SU-DHL-6 (cell line): ENCODE measurements around the gene RAPGEF6.
"Not testable (repeated sequence)": the region's sequence is repeated elsewhere in the genome, so short reads cannot be mapped to it uniquely, and the experiment has no call there.

Experiments used
- H2AFZ ChIP-seq: fragments of 200-600 bp; sonication (generic); 2 replicates; pipeline ENCODE4 v1.6.1; 2014; ENCODE audit warnings: low read depth, mild to moderate bottlenecking, moderate library complexity, mixed read lengths, antibody characterized with exemption, low read length; ENCODE audit not compliant: severe bottlenecking
- H3F3A ChIP-seq: fragments of 200-600 bp; shearing (Covaris generic); 2 replicates; pipeline ENCODE4 v1.6.0; 2016; ENCODE audit warnings: antibody characterized with exemption, mild to moderate bottlenecking; ENCODE audit not compliant: insufficient read depth
- H3K27ac ChIP-seq: fragments of 200-600 bp; sonication (generic); 2 replicates; pipeline ENCODE4 v1.5.1; 2016; ENCODE audit warnings: low read depth, mild to moderate bottlenecking, low read length, moderate library complexity, mixed read lengths
- H3K27me3 ChIP-seq: fragments of 200-600 bp; sonication (generic), shearing (Covaris generic); 2 replicates; pipeline ENCODE4 v1.6.0; 2014; ENCODE audit warnings: mild to moderate bottlenecking, low read length
- H3K36me3 ChIP-seq: fragments of 200-600 bp; sonication (generic); 2 replicates; pipeline ENCODE4 v1.6.1; 2014; ENCODE audit warnings: mild to moderate bottlenecking, low read length, mixed read lengths
- H3K4me2 ChIP-seq: fragments of 300-600, 200-600 bp; shearing (Covaris generic), sonication (generic); 2 replicates; pipeline ENCODE4 v1.6.0; 2014; ENCODE audit warnings: low read length, low read depth, mild to moderate bottlenecking; ENCODE audit not compliant: poor library complexity, severe bottlenecking
- H3K4me3 ChIP-seq: fragments of 200-600 bp; sonication (generic); 2 replicates; pipeline ENCODE4 v1.5.1; 2014; ENCODE audit warnings: antibody characterized with exemption, low read length, mild to moderate bottlenecking, mixed read lengths; ENCODE audit not compliant: insufficient read depth, poor library complexity, severe bottlenecking
- H3K79me2 ChIP-seq: fragments of 200-600 bp; sonication (generic); 2 replicates; pipeline ENCODE4 v1.6.1; 2014; ENCODE audit warnings: mild to moderate bottlenecking, low read length, moderate library complexity; ENCODE audit not compliant: insufficient read depth
- H3K9ac ChIP-seq: fragments of 200-600 bp; sonication (generic); 2 replicates; pipeline ENCODE4 v1.7.0; 2014; ENCODE audit warnings: mild to moderate bottlenecking, low read length
- H3K9me2 ChIP-seq: fragments of 200-600 bp; sonication (generic); replicated peaks from 2 replicates; pipeline ENCODE4 v1.6.1; 2014; ENCODE audit warnings: low read length; ENCODE audit not compliant: insufficient read depth
- H3K9me3 ChIP-seq: fragments of 200-600 bp; sonication (generic); 2 replicates; pipeline ENCODE4 v1.6.1; 2014; ENCODE audit warnings: low read length, mixed read lengths; ENCODE audit not compliant: insufficient read depth
- H4K20me1 ChIP-seq: fragments of 200-600 bp; sonication (generic); 2 replicates; pipeline ENCODE4 v1.6.1; 2014; ENCODE audit warnings: low read depth, mild to moderate bottlenecking, antibody characterized with exemption, low read length, moderate library complexity, mixed read lengths
- EZH2phosphoT487 ChIP-seq: fragments of 200-600 bp; sonication (generic), shearing (Covaris generic); conservative IDR thresholded peaks from 2 replicates; pipeline ENCODE4 v1.6.1; 2018; ENCODE audit warnings: mild to moderate bottlenecking, antibody characterized with exemption, low read length, moderate library complexity, mixed read lengths
- TF ChIP-seq, protein P1 (sequence below): fragments of 200-600 bp; sonication (generic); IDR thresholded peaks from one replicate; pipeline ENCODE4 v1.5.1; 2017; ENCODE audit warnings: antibody characterized with exemption, mild to moderate bottlenecking, low read length, moderate library complexity; ENCODE audit not compliant: insufficient read depth, poor library complexity, severe bottlenecking

The RAPGEF6 gene

DNA sequence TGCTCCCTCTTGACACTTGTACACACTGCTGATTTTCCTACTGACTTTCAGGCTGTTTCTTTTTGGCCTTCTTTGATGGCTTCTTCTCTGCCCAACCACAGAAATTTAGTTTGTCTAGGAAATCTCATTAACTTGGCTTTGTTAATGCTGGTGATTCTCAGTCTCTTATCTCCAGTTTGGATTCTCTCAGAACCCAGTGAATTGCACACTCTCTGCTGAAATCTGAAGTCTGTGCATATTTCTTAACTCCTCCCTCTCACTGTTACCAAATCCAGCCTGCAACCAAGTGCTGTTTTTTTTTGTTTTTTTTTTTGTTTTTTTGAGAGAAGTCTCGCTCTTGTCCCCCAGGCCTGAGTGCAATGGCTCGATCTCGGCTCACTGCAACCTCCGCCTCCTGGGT is 254.0 kb downstream of the RAPGEF6 start:
- peak overlapping the region; percentile 1 for H3K4me3 ChIP-seq
- no peaks in the 10 kb centered on the region for H3K27me3 ChIP-seq
- peak overlapping the region; percentile 90 for H3K27ac ChIP-seq
- H3K4me2 ChIP-seq: peak overlapping the region; percentile 53
- H3K9me3 ChIP-seq: no peaks in the 10 kb centered on the region
- H3K9ac ChIP-seq: peak overlapping the region; percentile 25
- no peaks in the 10 kb centered on the region for H3K9me2 ChIP-seq
- peaks cover 61% of the 10 kb centered on the region for H3F3A ChIP-seq
- peaks cover 6% of the 10 kb centered on the region; the same call in 1 of the 2 replicates for H3K36me3 ChIP-seq
- peaks cover 76% of the 10 kb centered on the region for H3K79me2 ChIP-seq
- no peak overlapping the region for H2AFZ ChIP-seq
- TF ChIP-seq, protein P1, sequence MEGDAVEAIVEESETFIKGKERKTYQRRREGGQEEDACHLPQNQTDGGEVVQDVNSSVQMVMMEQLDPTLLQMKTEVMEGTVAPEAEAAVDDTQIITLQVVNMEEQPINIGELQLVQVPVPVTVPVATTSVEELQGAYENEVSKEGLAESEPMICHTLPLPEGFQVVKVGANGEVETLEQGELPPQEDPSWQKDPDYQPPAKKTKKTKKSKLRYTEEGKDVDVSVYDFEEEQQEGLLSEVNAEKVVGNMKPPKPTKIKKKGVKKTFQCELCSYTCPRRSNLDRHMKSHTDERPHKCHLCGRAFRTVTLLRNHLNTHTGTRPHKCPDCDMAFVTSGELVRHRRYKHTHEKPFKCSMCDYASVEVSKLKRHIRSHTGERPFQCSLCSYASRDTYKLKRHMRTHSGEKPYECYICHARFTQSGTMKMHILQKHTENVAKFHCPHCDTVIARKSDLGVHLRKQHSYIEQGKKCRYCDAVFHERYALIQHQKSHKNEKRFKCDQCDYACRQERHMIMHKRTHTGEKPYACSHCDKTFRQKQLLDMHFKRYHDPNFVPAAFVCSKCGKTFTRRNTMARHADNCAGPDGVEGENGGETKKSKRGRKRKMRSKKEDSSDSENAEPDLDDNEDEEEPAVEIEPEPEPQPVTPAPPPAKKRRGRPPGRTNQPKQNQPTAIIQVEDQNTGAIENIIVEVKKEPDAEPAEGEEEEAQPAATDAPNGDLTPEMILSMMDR: no peak
- TF ChIP-seq EZH2phosphoT487: no peak
- H4K20me1 ChIP-seq: no peaks in the 10 kb centered on the region

DNA sequence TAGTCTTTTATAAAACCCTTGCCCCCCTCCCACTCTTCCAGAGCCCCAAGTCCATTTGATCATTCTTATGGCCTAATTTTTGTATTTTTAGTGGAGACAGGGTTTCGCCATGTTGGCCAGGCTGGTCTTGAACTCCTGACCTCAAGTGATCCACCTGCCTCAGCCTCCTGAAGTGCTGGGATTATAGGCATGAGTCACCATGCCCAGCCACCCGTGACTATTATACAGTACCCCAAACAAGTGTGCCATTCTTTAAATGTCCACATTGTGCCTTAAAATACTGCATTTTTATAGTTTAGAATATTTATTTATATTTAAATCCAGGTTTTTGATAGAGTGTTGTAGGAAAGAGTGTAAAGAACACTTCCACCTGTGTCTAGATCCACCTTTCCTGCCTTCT is 254.8 kb downstream of the RAPGEF6 start:
- H3K4me2 ChIP-seq: peak overlapping the region; percentile 53
- not testable (repeated sequence) for H3K4me3 ChIP-seq
- H3K79me2 ChIP-seq: peaks cover 83% of the 10 kb centered on the region

DNA sequence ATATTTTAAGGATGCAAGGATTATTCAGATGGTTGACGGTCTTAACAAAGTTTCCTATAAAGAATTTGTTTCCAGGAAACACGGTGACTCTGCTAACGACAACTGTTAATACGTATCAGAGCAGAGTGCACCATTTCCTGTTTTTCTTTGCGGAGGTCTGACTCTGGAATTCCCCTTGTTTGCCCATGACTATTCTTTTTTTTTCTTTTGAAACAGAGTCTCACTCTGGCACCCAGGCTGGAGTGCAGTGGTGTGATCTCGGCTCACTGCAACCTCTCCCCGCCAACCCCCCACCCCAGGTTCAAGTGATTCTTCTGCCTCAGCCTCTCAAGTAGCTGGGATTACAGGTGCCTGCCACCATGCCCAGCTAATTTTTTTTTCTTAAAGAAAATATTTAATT is 255.3 kb downstream of the RAPGEF6 start:
- Histone ChIP-seq H3K36me3 (no peaks in the 10 kb centered on the region), H3K27ac (peak overlapping the region; percentile 90), H4K20me1 (no peaks in the 10 kb centered on the region), H3K4me3 (peak overlapping the region; percentile 9), H3K9me3 (no peaks in the 10 kb centered on the region), H3K9ac (no peak overlapping the region; the same call in 1 of the 2 replicates), H3K9me2 (no peaks in the 10 kb centered on the region), H3K4me2 (peak overlapping the region; percentile 53), H3F3A (peaks cover 71% of the 10 kb centered on the region), H2AFZ (no peak overlapping the region), H3K27me3 (no peaks in the 10 kb centered on the region), H3K79me2 (peaks cover 85% of the 10 kb centered on the region)
- TF ChIP-seq, protein P1: no peak
- no peak for TF ChIP-seq EZH2phosphoT487

More for the DNA sequence above, 254.8 kb downstream of the RAPGEF6 start:
- not testable (repeated sequence) for H4K20me1 ChIP-seq, H2AFZ ChIP-seq, H3K9me2 ChIP-seq, H3K36me3 ChIP-seq, H3K27me3 ChIP-seq, H3K9ac ChIP-seq, H3K9me3 ChIP-seq
- H3F3A ChIP-seq: peaks cover 66% of the 10 kb centered on the region
- peak overlapping the region; percentile 90 for H3K27ac ChIP-seq

DNA sequence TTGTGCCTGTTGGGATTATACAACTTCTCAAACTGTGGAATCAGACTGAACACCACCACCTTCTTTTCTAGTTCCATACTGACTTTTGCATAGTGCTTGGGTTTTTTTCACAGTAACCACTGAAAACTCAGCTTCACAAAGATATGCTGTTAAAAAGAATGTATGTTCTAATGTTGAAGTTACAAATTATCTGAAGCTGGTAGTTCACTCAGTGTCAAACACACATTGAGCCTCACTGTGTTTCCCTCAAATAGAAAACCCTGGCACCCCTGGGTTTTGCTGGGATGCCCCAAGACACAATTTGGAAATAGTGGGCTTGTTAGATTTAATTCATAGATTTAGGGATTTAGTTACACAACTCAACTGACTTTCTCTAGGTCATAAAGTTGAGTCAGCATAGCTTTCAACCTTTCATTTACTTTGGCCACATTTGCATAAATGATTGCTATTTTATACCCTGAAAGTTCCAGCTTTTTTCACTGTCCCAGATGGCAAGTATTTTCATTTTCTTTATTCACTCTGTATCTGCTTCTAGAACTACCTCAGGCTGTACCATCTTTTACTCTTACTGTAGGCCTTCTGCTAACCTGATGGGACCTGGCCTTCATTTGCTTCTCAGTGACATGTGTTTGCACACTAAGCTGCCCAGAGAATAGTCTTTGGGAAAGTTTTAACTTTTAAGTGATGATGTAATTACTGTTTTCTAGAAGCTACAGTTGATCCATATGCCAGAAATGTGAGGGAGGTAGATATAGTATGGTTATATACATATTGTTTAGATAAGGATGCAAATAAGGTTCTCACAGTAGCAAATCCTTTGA is 256.1 kb downstream of the RAPGEF6 start:
- Histone ChIP-seq H3K27ac (peak overlapping the region; percentile 90), H3K36me3 (no peaks in the 10 kb centered on the region), H3K9ac (peak overlapping the region; percentile 21; the same call in 1 of the 2 replicates), H2AFZ (no peak overlapping the region), H3K4me2 (peak overlapping the region; percentile 53), H3K9me3 (no peaks in the 10 kb centered on the region), H3K4me3 (peak overlapping the region; percentile 9), H3K27me3 (no peaks in the 10 kb centered on the region), H3F3A (peaks cover 78% of the 10 kb centered on the region), H3K79me2 (peaks cover 85% of the 10 kb centered on the region), H3K9me2 (no peaks in the 10 kb centered on the region), H4K20me1 (no peaks in the 10 kb centered on the region)
- TF ChIP-seq EZH2phosphoT487: no peak
